ENCODE results near the gene LRRC51.

LRRC51 gene

DNA sequence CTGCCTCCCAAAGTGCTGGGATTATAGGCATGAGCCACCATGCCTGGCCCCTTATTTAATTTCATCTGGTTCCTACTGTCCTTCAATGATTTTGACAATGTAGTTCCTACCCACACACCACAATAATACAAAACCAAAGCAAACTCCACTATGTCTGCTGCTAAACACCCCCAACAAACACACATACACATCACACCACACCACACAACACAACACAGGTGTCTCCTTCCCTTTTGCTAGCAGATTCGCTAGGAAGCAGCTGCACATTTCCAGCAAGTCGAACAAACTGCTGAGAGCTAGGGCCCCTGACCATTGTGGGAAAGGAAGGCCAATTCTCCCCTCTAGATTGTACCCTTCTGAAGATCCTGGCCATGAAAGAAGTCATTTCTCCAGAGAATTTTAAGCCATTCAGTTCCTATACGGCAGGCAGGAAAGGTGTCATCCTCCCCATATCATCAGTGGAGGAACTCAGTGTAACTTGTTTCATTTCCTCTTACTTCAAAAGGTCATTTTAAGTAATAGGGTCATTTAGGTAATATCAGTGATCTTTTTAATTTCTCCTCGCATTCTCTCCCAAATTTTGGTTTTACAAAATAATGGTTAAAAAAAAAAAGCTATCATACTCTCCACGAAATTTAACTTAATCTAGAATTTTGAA, 18.8 kb upstream of the LRRC51 start:
- TF ChIP-seq, protein P1, sequence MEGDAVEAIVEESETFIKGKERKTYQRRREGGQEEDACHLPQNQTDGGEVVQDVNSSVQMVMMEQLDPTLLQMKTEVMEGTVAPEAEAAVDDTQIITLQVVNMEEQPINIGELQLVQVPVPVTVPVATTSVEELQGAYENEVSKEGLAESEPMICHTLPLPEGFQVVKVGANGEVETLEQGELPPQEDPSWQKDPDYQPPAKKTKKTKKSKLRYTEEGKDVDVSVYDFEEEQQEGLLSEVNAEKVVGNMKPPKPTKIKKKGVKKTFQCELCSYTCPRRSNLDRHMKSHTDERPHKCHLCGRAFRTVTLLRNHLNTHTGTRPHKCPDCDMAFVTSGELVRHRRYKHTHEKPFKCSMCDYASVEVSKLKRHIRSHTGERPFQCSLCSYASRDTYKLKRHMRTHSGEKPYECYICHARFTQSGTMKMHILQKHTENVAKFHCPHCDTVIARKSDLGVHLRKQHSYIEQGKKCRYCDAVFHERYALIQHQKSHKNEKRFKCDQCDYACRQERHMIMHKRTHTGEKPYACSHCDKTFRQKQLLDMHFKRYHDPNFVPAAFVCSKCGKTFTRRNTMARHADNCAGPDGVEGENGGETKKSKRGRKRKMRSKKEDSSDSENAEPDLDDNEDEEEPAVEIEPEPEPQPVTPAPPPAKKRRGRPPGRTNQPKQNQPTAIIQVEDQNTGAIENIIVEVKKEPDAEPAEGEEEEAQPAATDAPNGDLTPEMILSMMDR (IDR thresholded peaks at IDR 0.05): no peak
- no peak for TF ChIP-seq ZFX (IDR thresholded peaks at IDR 0.05; ENCODE audit: borderline replicate concordance)
- H3K27ac ChIP-seq: no peak overlapping the region

DNA sequence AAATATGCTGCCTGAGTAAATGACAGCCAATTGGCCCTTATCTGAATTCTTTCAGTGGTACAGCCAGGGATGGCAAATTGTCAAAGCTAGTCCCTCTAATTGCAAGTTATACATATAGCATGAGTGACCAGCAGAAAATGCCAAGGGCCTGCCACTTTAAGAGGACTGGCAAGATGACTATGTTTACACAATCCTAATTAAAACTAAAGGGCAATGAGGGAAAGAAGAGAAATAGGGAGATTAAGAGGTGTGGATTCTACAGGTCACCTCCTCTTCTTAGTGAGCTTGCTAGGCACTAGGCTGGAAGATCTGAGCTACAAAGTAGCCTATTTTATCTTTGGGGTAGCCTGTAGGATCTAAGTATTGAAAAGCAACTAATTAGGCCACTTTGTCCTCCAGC, 13.8 kb upstream of the LRRC51 start:
- TF ChIP-seq ZFX (IDR thresholded peaks at IDR 0.05; ENCODE audit: borderline replicate concordance): no peak
- TF ChIP-seq, protein P1 (IDR thresholded peaks at IDR 0.05): no peak
- H3K27ac ChIP-seq: peak overlapping the region; percentile 78

DNA sequence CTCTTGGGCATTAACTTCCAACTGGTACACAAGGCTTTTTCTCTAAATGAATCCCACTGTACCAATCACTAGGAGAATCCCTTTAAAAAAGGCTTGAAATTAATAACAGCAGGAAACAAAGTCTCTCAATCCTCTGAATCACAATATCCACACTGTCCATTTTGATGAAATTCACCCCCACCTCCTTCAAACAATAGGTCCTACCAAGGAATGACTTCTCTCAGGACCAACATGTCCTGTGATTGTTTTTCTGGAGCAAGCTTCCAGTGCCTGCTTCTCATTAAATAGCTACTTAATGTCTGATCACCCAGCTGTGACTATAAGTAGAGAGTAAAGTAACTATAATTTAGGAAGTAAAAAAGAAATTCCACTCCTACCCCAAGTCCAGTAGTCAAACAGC, 13.4 kb upstream of the LRRC51 start:
- TF ChIP-seq, protein P1 (IDR thresholded peaks at IDR 0.05): no peak
- TF ChIP-seq ZFX (IDR thresholded peaks at IDR 0.05; ENCODE audit: borderline replicate concordance): no peak
- H3K27ac ChIP-seq: peak overlapping the region; percentile 78

DNA sequence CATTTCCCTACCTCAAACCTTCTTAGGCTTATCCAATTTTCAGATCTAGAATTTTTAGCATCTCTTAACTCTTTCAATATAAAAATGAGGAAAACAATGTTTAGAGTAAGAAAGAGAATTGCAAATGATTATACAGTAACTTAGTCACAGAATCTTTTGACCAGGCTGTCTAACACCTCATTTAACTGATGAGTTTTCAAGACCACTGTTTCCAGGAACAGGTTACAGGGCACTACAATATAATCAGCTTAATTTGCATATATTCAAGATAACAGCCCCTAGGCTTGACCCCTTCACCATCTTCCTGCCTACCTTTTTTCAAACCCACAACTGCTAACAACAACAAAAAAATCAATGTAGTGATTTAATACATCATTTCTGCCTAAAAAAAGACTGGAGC, 13.0 kb upstream of the LRRC51 start:
- H3K27ac ChIP-seq: peak overlapping the region; percentile 78
- TF ChIP-seq, protein P1 (IDR thresholded peaks at IDR 0.05): no peak
- no peak for TF ChIP-seq ZFX (IDR thresholded peaks at IDR 0.05; ENCODE audit: borderline replicate concordance)

DNA sequence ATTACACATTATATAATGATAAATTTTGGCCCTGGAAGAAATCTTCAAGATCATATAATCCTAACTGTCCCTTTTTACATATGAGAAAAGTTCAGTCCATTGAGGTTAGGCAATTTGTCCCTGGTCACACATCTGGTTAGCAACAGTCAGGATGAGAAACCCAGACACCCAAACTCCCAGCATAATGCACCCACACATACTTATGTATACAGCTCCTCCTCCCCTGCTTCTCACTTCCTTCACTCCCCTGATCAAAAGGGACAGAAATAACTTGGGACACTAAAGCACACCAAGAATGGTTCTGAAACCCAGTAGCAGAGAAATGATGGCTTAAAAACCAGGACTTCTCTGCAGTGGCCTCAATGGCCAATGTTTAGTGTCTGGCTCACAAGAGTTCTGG, 11.4 kb upstream of the LRRC51 start:
- H3K27ac ChIP-seq: peak overlapping the region; percentile 78
- TF ChIP-seq ZFX (IDR thresholded peaks at IDR 0.05; ENCODE audit: borderline replicate concordance): no peak
- TF ChIP-seq, protein P1 (IDR thresholded peaks at IDR 0.05): no peak

DNA sequence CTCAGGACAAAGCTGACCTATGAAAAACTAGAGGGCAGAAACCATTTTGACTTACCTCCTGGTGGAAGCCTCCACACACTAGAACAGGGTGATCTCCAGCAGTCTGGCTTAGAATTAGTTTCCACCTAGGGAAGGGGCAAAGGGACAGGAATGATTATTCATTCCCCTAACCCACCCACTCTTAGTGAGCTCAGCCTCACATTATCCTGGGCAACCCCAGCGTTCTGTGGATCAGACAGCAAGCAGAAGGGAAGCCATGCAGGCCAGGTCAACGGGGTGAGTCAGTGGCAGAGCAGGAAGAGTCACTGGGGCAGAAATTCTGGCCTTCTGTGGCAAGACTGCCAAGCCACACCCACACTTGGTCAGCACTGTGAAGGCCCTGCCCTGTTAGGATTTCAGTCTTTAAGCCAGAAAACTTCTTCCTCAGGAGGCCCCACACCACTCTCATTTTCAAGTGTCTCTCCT, 10.8 kb upstream of the LRRC51 start:
- peak overlapping the region; percentile 78 for H3K27ac ChIP-seq
- TF ChIP-seq ZFX (IDR thresholded peaks at IDR 0.05; ENCODE audit: borderline replicate concordance): no peak
- TF ChIP-seq, protein P1 (IDR thresholded peaks at IDR 0.05): no peak

DNA sequence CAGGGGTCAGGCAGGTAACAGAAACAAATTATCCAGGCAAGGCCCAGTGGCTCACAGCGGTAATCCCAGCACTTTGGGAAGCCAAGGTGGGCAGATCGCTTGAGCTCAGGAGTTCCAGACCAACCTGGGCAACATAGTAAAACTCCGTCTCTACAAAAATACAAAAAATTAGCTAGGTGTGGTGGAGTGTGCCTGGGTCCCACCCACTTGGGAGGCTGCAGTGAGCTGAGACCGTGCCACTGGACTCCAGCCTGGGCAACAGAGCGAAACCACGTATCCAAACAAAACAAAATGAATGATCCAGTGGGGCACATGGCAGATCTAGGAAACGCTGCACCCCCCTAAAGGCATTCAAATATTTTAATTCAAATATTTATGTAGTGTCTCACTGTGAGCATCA, 10.2 kb upstream of the LRRC51 start:
- TF ChIP-seq ZFX (IDR thresholded peaks at IDR 0.05; ENCODE audit: borderline replicate concordance): no peak
- TF ChIP-seq, protein P1 (IDR thresholded peaks at IDR 0.05): no peak
- peak overlapping the region; percentile 78 for H3K27ac ChIP-seq
